Measurements from ENCODE around the gene TMEM14B.

The TMEM14B gene

GRCh38 chr6:10721850-10722569 is 25.6 kb upstream of the TMEM14B start:
- in situ Hi-C loops (cut with HindIII; ENCODE audit: low sequenced_read_pairs) = no loop called here
- no peak for TF ChIP-seq CTCF (IDR thresholded peaks at IDR 0.05; ENCODE audit: low read depth, low read length, missing control alignments)
- peak overlapping the region; percentile 80 for H3K4me3 ChIP-seq (ENCODE audit: low read depth, low read length)
- no peak for DNase-seq (ENCODE audit: low read depth)

DNA sequence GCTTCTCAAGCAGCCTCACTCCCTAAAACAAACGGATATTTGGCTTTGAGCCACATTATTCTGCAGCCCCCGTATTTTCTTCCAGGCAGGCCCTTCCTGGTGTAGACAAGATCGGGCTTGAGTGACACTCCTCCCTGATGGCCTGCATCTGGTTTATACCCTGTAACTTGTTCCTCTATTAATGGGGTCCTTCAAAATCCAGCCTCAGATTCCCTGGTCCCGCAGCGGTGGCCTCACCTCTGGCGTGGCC is 25.1 kb upstream of the TMEM14B start:
- no peak for DNase-seq (ENCODE audit: low read depth)
- in situ Hi-C loops (cut with HindIII; ENCODE audit: low sequenced_read_pairs) = no loop called here

DNA sequence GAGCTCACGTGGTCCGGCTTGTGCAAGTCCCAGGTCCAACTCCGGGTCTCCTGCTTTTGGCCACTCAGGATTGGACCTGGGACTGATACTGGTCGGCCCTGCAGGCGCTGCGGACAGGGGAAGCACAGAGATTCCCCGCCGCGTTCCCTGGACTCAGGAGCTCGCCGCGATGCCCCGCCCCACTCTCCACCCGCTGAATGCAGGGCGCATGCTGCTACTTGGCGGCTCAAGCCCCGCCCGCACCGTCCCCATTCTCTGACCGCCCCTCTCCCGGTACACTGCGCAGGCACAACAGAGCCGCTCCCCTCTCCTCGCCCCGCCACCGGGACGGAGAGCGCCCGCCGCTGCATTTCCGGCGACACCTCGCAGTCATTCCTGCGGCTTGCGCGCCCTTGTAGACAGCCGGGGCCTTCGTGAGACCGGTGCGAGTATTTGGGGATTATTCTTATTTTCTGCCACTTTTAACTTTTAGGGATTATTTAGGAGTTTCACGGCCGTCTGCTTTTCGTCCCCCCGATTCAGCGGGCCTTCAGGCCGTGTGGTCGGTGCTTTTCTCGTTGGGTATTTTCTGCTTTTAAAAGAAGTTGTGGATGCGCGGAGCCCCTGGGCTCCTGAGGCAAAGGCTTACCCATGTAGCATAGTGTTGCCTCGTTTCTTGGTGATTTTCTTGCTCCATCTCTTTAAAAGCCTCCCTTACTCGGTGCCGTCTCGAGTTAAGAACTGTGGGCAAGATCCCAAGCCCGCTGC is 24.6 kb upstream of the TMEM14B start, which contains the start of gene TMEM14C:
TSS of gene TMEM14C (plus strand) at position 251 of the 747 bp plus-strand sequence. CDS start 1,544 bp downstream, outside the sequence.
- TF ChIP-seq CTCF (IDR thresholded peaks at IDR 0.05; ENCODE audit: low read depth, low read length, missing control alignments) = no peak
- peak within 1 kb of the TSS; percentile 80 for H3K4me3 ChIP-seq (ENCODE audit: low read depth, low read length)
- DNase-seq (ENCODE audit: low read depth) = peak; percentile 94
- in situ Hi-C loops (cut with HindIII; ENCODE audit: low sequenced_read_pairs) = no loop called here

More for the DNA sequence above, 25.1 kb upstream of the TMEM14B start:
- no peak for TF ChIP-seq CTCF (IDR thresholded peaks at IDR 0.05; ENCODE audit: low read depth, low read length, missing control alignments)
- H3K4me3 ChIP-seq (ENCODE audit: low read depth, low read length) = peak overlapping the region; percentile 80

GRCh38 chr6:10723567-10723881 is 24.1 kb upstream of the TMEM14B start:
- TF ChIP-seq CTCF (IDR thresholded peaks at IDR 0.05; ENCODE audit: low read depth, low read length, missing control alignments) = no peak
- DNase-seq (ENCODE audit: low read depth) = no peak
- in situ Hi-C loops (cut with HindIII; ENCODE audit: low sequenced_read_pairs) = no loop called here
- peak overlapping the region; percentile 80 for H3K4me3 ChIP-seq (ENCODE audit: low read depth, low read length)

DNA sequence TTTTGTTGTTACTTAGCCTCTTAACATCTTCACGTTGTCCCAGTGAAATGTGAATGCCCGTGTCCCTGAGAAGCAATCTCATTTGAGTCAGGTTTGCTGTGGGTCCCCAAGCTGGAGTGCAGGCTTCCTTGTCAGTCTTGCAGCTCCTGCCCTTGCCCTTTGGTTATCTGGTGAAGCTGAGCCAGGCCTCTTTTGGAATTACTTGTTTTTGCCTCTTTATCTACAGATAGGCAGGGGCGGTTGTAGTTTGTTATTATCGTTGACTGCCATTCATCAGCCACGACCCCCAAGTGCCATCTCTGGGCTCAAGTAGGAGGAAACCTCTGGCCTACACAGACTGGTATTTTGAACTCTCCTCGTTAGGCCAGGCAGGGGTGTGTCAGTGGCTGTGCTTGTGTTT is 22.6 kb upstream of the TMEM14B start:
- H3K4me3 ChIP-seq (ENCODE audit: low read depth, low read length) = no peak overlapping the region
- TF ChIP-seq CTCF (IDR thresholded peaks at IDR 0.05; ENCODE audit: low read depth, low read length, missing control alignments) = no peak
- in situ Hi-C loops (cut with HindIII; ENCODE audit: low sequenced_read_pairs) = no loop called here
- DNase-seq (ENCODE audit: low read depth) = no peak

- no peak overlapping the region for H3K4me3 ChIP-seq (ENCODE audit: low read depth, low read length)
- in situ Hi-C loops (cut with HindIII; ENCODE audit: low sequenced_read_pairs) = no loop called here
- TF ChIP-seq CTCF (IDR thresholded peaks at IDR 0.05; ENCODE audit: low read depth, low read length, missing control alignments) = no peak
- DNase-seq (ENCODE audit: low read depth) = no peak
Observed at GRCh38 chr6:10725716-10726115, 21.9 kb upstream of the TMEM14B start.

All from astrocyte of the cerebellum (primary cell).